ENCODE measurements around the gene CRLF1.

Gene CRLF1

DNA sequence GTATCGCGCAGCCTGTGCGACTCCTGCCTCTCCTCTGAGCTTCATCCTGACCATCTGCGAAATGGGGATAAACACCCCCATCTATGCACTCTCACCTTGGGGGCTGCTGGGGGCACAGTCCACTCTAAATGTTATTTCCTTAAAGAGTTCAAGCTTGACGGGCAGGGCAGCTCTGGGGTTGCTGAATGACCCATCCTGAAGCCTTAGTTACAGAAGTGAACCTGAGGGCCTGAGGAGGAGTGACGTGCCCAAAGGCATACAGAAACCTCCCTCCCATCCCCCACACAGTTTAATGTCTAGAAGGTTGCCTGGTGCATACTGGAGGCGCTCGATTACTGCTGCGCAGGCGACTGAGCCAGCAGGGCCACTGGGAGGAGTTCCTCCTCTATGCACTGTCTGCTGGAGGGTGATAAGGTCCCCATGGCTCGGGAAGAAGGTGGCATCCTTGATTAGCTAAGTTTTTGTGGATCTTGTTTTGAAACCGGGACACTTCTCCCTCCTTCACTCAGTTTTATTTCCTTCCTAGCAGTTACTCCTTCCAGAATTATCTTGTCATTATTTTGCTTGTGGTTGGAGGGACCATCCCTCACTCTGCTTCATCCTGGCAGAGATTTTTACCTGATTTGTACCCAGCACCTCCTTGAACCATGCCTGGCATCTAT is 62.7 kb downstream of the CRLF1 start:
- peak; percentile 81 for DNase-seq

Measured in central memory CD4-positive, alpha-beta T cell (primary cell).